Adrenal gland (tissue), 5 donors: ENCODE results near the gene C1orf52.

ENCODE experiments used
- CTCF ChIP-seq, 6 experiments: fragments of 450-650 bp in 4 of 6; fragments of 200-600 bp in 2 of 6; sonication (generic) in 1 of 6; IDR thresholded peaks; 1 replicate in 5 of 6; 2 replicates in 1 of 6; pipeline versions ENCODE4 v1.5.1 to v1.8.0; 2016 to 2021; ENCODE audit warnings: antibody characterized with exemption in 6 of 6, mild to moderate bottlenecking in 2 of 6, moderate library complexity in 1 of 6
- POLR2A ChIP-seq, 2 donors: fragments of 450-650 bp; IDR thresholded peaks; one replicate each; pipeline ENCODE4 v1.6.1; 2017; ENCODE audit warnings: antibody characterized with exemption in 2 of 2, mild to moderate bottlenecking in 2 of 2, moderate library complexity in 1 of 2
- donor health status: DM: no; HTN: no; CAD: no.

GRCh38 chr1:85284202-85284601 lies 24.7 kb upstream of the C1orf52 start:
- TF ChIP-seq CTCF (IDR thresholded peaks at IDR 0.05) (no peak), POLR2A (IDR thresholded peaks at IDR 0.05) (no peak)
